ENCODE results near the gene NHEJ1. TPM values are rescaled to one million over a fixed set of nuclear protein-coding genes. Genes with fewer than 3 reads are reported as not detected.

NHEJ1 gene
- total and polyA plus RNA-seq, 2 of the 13 experiments (the other 11 are each of a cell fraction or from before 2014, with no cell fraction given), result 30.0 to 30.7 TPM

GRCh38 chr2:219058541-219059374 is 101.9 kb downstream of the NHEJ1 start (continued):
- TF ChIP-seq DMAP1 (CRISPR knock-in tag; IDR thresholded peaks at IDR 0.05) (peak; percentile 58; the same call in 1 of the 2 replicates), ZFY (CRISPR knock-in tag; IDR thresholded peaks at IDR 0.05) (peak; percentile 80), RAD51 (IDR thresholded peaks at IDR 0.05; ENCODE audit: borderline replicate concordance) (no peak), IKZF4 (CRISPR knock-in tag; IDR thresholded peaks at IDR 0.05; ENCODE audit: borderline replicate concordance, low read depth, not compliant biosample characterization) (no peak), PAF1 (CRISPR knock-in tag; IDR thresholded peaks at IDR 0.05) (no peak), ZBTB3 (CRISPR knock-in tag; IDR thresholded peaks at IDR 0.05; ENCODE audit: borderline replicate concordance, low read depth) (no peak), ZNF780A (CRISPR knock-in tag; IDR thresholded peaks at IDR 0.05) (no peak), ZNF383 (CRISPR knock-in tag; IDR thresholded peaks at IDR 0.05; ENCODE audit: borderline replicate concordance) (peak; percentile 84; the same call in 1 of the 2 replicates), ZNF777 (CRISPR knock-in tag; IDR thresholded peaks at IDR 0.05) (peak; percentile 80), ZIK1 (CRISPR knock-in tag; IDR thresholded peaks at IDR 0.05; ENCODE audit: borderline replicate concordance, low read depth) (no peak; the same call in 1 of the 2 replicates), GFI1 (CRISPR knock-in tag; IDR thresholded peaks at IDR 0.05; ENCODE audit: borderline replicate concordance) (peak; percentile 60; the same call in 1 of the 2 replicates), ZNF891 (CRISPR knock-in tag; IDR thresholded peaks at IDR 0.05) (peak; percentile 99), ZFX (CRISPR knock-in tag; IDR thresholded peaks at IDR 0.05; ENCODE audit: low read depth) (peak; percentile 67), FOXK2 (IDR thresholded peaks at IDR 0.05) (no peak), CREB1 (IDR thresholded peaks at IDR 0.05) (no peak), CREB1 (CRISPR knock-in tag; IDR thresholded peaks at IDR 0.05) (no peak), SRY (CRISPR knock-in tag; IDR thresholded peaks at IDR 0.05) (no peak), HNRNPK (IDR thresholded peaks at IDR 0.05; ENCODE audit: low read depth, low read length, poor library complexity, severe bottlenecking) (peak; percentile 36), ARNT2 (CRISPR knock-in tag; IDR thresholded peaks at IDR 0.05; ENCODE audit: low read depth) (peak; percentile 59), ZNF3 (CRISPR knock-in tag; IDR thresholded peaks at IDR 0.05) (no peak), CTCF (CRISPR knock-in tag; IDR thresholded peaks at IDR 0.05) (peak; percentile 49)
- TF ChIP-seq, protein P1, sequence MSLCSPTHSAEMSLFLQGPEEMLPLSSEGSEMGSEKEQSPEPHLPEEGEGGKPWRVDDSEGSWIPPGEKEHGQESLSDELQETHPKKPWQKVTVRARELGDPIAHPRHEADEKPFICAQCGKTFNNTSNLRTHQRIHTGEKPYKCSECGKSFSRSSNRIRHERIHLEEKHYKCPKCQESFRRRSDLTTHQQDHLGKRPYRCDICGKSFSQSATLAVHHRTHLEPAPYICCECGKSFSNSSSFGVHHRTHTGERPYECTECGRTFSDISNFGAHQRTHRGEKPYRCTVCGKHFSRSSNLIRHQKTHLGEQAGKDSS (CRISPR knock-in tag; IDR thresholded peaks at IDR 0.05; ENCODE audit: borderline replicate concordance, low read depth), result peak; percentile 84; the same call in 1 of the 2 replicates
- TF ChIP-seq, protein P2, sequence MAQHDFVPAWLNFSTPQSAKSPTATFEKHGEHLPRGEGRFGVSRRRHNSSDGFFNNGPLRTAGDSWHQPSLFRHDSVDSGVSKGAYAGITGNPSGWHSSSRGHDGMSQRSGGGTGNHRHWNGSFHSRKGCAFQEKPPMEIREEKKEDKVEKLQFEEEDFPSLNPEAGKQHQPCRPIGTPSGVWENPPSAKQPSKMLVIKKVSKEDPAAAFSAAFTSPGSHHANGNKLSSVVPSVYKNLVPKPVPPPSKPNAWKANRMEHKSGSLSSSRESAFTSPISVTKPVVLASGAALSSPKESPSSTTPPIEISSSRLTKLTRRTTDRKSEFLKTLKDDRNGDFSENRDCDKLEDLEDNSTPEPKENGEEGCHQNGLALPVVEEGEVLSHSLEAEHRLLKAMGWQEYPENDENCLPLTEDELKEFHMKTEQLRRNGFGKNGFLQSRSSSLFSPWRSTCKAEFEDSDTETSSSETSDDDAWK (CRISPR knock-in tag; IDR thresholded peaks at IDR 0.05), result no peak
- TF ChIP-seq, protein P3, sequence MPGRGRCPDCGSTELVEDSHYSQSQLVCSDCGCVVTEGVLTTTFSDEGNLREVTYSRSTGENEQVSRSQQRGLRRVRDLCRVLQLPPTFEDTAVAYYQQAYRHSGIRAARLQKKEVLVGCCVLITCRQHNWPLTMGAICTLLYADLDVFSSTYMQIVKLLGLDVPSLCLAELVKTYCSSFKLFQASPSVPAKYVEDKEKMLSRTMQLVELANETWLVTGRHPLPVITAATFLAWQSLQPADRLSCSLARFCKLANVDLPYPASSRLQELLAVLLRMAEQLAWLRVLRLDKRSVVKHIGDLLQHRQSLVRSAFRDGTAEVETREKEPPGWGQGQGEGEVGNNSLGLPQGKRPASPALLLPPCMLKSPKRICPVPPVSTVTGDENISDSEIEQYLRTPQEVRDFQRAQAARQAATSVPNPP (CRISPR knock-in tag; IDR thresholded peaks at IDR 0.05), result peak; percentile 79; the same call in 1 of the 2 replicates

Data from HepG2 (cell line).